AG08396 (cell line): ENCODE data around the gene RNU2-1.
"Not testable (repeated sequence)": the region's sequence is repeated elsewhere in the genome, so short reads cannot be mapped to it uniquely, and the experiment has no call there.

Source experiments
- DNase-seq: peaks from one replicate; pipeline ENCODE4 v3.0.0; 2012; ENCODE audit warnings: low spot score, mixed read lengths

RNU2-1 gene

GRCh38 chr17:43233877-43234276, at the start of gene RNU2-1:
RNU2-1 (minus strand) TSS chr17:43233977.
- DNase-seq: not testable (repeated sequence)

- not testable (repeated sequence) for DNase-seq
Measured at GRCh38 chr17:43272914-43273313, 39.1 kb upstream of the RNU2-1 start.

GRCh38 chr17:43272483-43272882, 38.7 kb upstream of the RNU2-1 start:
- DNase-seq: not testable (repeated sequence)

DNA sequence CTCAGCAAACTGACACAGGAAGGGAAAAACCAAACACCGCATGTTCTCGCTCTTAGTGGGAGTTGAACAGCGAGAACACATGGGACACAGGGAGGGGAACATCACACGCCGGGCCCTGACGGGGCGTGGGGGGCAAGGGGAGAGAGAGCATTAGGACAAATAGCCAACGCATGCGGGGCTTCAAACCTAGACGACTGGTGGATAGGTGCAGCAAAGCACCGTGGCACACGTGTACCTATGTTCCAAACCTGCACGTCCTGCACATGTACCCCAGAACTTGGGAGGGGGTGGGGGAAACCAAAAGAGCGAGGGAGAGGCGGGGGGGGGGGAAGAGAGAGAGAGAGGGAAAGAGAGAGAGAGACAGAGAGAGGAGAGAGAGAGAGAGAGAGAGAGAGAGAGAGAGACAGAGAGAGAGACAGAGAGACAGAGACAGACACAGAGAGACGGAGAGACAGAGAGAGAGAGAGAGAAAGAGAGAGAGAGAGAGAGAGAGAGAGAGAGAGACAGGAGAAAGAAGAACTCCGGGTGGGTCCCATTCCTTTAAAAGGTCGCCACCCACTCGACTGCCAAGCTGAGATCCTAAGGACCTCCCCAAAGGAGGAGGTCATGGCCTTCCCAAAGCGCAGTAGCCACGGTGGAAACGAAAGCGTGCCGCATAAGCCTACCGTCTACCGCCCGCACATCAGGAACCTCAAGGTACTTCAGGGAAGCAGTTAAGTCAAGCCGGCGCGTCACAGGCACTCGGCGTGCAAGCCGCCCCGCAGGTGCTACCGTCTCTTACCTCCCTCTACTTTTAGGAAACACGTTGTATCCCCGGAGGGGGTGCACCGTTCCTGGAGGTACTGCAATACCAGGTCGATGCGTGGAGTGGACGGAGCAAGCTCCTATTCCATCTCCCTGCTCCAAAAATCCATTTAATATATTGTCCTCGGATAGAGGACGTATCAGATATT, 37.1 kb upstream of the RNU2-1 start:
- not testable (repeated sequence) for DNase-seq

- not testable (repeated sequence) for DNase-seq
Measured at GRCh38 chr17:43246456-43246855, 12.7 kb upstream of the RNU2-1 start.

DNA sequence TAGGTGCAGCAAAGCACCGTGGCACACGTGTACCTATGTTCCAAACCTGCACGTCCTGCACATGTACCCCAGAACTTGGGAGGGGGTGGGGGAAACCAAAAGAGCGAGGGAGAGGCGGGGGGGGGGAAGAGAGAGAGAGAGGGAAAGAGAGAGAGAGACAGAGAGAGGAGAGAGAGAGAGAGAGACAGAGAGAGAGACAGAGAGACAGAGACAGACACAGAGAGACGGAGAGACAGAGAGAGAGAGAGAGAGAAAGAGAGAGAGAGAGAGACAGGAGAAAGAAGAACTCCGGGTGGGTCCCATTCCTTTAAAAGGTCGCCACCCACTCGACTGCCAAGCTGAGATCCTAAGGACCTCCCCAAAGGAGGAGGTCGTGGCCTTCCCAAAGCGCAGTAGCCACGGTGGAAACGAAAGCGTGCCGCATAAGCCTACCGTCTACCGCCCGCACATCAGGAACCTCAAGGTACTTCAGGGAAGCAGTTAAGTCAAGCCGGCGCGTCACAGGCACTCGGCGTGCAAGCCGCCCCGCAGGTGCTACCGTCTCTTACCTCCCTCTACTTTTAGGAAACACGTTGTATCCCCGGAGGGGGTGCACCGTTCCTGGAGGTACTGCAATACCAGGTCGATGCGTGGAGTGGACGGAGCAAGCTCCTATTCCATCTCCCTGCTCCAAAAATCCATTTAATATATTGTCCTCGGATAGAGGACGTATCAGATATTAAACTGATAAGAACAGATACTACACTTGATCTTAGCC, 7.0 kb upstream of the RNU2-1 start:
- not testable (repeated sequence) for DNase-seq

DNA sequence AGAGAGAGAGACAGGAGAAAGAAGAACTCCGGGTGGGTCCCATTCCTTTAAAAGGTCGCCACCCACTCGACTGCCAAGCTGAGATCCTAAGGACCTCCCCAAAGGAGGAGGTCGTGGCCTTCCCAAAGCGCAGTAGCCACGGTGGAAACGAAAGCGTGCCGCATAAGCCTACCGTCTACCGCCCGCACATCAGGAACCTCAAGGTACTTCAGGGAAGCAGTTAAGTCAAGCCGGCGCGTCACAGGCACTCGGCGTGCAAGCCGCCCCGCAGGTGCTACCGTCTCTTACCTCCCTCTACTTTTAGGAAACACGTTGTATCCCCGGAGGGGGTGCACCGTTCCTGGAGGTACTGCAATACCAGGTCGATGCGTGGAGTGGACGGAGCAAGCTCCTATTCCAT, 5.8 kb upstream of the RNU2-1 start:
- DNase-seq: not testable (repeated sequence)

DNA sequence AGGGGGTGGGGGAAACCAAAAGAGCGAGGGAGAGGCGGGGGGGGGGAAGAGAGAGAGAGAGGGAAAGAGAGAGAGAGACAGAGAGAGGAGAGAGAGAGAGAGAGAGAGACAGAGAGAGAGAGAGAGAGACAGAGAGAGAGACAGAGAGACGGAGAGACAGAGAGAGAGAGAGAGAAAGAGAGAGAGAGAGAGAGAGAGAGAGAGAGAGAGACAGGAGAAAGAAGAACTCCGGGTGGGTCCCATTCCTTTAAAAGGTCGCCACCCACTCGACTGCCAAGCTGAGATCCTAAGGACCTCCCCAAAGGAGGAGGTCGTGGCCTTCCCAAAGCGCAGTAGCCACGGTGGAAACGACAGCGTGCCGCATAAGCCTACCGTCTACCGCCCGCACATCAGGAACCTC, 514 bp downstream of the RNU2-1 start:
- not testable (repeated sequence) for DNase-seq

GRCh38 chr17:43232021-43232699, 1.6 kb downstream of the RNU2-1 start:
- DNase-seq: not testable (repeated sequence)

- not testable (repeated sequence) for DNase-seq
Measured at GRCh38 chr17:43231205-43232020, 2.4 kb downstream of the RNU2-1 start.

GRCh38 chr17:43228020-43228782, 5.6 kb downstream of the RNU2-1 start, which contains the start of gene CCDC200:
CCDC200 (minus strand) TSS chr17:43228623; CDS start chr17:43228554, 69 bp downstream.
- not testable (repeated sequence) for DNase-seq

DNA sequence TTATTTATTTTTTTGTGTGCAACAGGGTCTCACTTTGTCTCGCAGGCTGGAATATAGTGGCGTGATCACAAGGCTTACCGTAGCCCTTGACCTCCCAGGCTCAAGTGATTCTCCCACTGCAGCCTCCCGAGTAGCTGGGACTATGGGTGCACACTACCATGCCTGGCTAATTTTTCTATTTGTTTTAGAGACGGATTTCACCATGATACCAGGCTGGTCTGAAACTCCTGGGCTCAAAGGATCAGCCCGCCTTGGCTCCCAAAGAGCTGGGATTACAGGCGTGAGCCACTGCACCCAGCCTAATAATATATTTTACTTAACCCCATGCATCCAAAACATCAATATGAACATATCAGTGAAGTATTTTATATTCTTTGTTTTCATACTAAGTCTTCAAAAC, 7.4 kb downstream of the RNU2-1 start:
- DNase-seq: no peak

DNA sequence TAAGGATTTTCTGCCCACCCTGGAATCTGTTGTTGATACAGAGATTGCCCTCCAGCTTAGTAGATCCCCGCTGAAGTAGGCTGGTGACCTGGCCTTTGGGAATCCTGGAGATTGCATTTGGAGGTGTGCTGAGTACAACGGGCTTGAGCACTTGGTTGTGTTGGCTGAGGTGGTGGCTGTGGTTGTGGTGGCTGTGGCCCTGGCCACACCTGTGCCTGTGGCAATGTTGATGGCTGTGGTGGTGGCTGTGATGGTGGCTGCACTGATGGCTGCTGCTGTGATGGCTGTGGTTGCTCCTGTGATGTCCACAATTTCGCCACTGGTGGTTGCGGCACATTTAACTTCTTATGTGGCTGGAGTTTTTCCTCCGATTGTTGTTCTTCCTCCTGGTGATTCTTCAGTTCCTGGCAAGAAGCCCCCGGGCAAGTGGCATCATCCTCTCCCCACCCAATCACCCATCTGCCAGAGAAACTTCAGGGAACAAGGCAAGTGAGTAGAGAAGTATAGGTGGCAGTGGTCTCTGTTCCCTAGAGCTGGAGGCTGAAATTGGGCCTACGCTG, 9.6 kb downstream of the RNU2-1 start:
- no peak for DNase-seq

DNA sequence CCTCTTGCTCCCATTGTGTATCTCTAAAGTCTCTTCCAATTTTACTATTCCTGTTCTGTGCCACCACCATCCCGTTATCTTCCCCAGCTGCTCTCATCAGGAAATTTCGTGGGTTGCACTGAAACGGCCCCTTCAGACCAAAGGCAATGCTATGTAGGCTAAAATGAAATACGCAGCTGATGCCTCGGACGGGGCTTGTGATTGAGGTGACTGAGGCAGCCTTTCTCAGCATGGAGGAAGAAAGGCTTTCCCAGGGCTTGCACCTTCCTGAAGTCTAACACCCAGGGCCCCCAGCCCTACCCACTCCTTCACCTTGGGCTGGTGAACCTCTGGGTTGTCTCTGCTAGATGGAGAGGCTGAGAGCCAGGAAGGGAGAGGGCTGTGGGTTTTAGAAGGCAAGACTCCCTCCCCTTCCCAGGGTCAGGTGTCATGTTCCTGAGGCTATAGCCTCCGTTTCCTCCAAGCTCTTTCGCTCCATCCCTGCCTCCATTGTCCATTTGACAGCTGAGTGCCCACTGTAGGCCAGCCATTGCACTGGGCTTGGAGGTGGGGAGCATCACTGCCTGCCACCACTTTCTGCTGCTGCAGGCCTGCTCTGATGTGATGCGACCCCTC, 13.2 kb downstream of the RNU2-1 start:
- DNase-seq: no peak

DNA sequence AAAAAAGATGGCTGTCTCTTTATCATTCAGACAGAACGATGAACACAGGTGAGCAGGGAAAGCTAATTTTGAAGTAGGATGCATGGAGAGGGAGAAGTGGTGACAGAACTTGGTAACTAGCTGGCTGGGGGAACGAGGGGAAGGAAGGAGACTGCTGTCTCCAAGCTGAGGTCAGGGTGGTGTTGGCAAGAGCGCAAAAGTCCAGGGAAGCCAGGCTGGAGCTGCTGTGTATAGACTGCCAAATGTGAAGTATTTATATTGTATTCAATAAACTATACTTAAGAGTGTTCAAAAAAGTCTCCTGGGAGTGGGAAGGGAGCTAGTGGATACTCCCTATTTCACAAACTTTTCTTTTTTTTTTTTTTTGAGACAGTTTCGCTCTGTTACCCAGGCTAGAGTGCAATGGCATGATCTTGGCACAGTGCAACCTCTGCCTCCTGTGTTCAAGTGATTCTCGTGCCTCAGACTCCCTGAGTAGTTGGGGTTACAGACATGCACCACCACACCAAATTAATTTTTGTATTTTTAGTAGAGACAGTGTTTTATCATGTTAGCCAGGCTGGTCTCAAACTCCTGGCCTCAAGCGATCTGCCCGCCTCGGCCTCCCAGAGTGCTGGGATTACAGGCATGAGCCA, 13.9 kb downstream of the RNU2-1 start:
- DNase-seq: no peak

DNA sequence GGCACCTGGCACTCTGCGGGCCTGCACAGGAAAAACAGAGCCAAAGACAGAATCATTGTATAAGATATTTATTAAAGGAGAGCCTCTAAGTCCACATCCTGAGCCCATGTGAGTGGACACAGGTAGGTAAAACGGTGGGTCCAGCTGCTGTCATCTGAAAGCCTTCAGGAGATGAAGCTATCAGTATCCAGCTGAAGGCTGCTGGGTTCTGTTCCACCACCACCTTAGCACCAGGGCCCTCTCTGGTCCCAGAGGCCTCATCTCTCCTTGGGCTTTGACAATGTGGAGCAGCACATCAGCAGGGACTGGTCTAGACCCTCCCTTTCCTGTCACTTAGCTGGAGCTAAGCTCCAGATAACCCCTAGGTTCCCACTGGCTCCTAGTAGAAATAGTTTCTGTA, 14.8 kb downstream of the RNU2-1 start:
- no peak for DNase-seq

GRCh38 chr17:43217614-43218087, 16.1 kb downstream of the RNU2-1 start:
- DNase-seq: no peak

DNA sequence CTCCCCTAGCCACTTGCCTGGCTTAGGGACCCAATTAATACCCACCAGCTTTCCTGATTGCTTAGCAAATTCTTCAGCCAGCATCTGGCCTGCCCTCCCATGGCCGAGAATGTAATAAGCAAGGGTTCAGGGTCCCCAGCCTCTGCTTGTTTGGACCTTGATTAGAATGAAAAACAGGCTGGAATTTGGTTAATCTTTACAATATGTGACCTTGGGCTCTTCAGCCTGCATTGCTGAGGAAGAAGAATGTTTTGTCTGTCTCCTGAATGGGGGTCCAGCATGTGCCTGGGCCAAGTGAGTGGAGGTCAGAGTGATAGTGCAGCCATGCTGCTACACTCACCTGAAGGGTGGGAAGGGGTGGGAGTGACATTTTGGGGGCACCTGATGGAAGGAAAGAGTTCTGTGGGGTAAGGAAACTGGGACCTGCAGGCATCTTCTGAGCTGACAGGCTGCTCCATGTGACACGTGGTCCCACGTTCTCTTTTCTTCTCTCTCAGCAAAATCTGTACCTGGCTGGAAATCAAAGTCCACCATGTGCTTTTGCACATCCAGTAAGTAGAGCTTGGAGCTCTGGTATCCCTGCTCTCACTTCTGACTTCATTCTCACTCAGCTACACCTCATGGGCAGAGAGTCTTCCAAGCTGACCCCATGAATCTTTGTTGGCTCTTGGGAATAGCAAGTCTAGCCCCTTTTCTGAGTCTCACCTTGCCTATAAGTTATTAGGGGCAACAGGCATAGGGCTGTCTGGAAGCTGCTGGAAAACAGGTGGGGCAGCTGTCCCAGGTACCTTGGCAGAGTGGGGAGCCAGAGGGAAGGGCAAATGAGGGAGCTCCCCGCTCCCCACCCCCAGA, 16.8 kb downstream of the RNU2-1 start:
- no peak for DNase-seq
